ENCODE results near the gene RANGAP1.

RANGAP1 gene

GRCh38 chr22:41285820-41286638, at the start of gene RANGAP1:
Gene RANGAP1, minus strand, starts transcription at chr22:41286187. Its CDS starts 5,143 bp downstream, at chr22:41281044.
- DNase-seq (ENCODE audit: low spot score), result peak; percentile 97

GRCh38 chr22:41334951-41335635, 49.1 kb upstream of the RANGAP1 start:
- no peak for DNase-seq (ENCODE audit: low spot score)

- no peak for DNase-seq (ENCODE audit: low spot score)
Observed at GRCh38 chr22:41334215-41334614, 48.2 kb upstream of the RANGAP1 start.

GRCh38 chr22:41333806-41334205, 47.8 kb upstream of the RANGAP1 start:
- DNase-seq (ENCODE audit: low spot score), result no peak

- DNase-seq (ENCODE audit: low spot score), result no peak
Observed at GRCh38 chr22:41332217-41332939, 46.4 kb upstream of the RANGAP1 start.

GRCh38 chr22:41330169-41330568, 44.2 kb upstream of the RANGAP1 start:
- no peak for DNase-seq (ENCODE audit: low spot score)

GRCh38 chr22:41327124-41327523, 41.1 kb upstream of the RANGAP1 start:
- DNase-seq (ENCODE audit: low spot score), result no peak

- no peak for DNase-seq (ENCODE audit: low spot score)
Observed at GRCh38 chr22:41324821-41325528, 39.0 kb upstream of the RANGAP1 start.

GRCh38 chr22:41320416-41321240, 34.6 kb upstream of the RANGAP1 start:
- DNase-seq (ENCODE audit: low spot score), result no peak

- DNase-seq (ENCODE audit: low spot score), result no peak
Observed at GRCh38 chr22:41315586-41315985, 29.6 kb upstream of the RANGAP1 start.

- DNase-seq (ENCODE audit: low spot score), result no peak
Observed at GRCh38 chr22:41314821-41315220, 28.8 kb upstream of the RANGAP1 start.

GRCh38 chr22:41311487-41311886, 25.5 kb upstream of the RANGAP1 start:
- no peak for DNase-seq (ENCODE audit: low spot score)

GRCh38 chr22:41310336-41310735, 24.3 kb upstream of the RANGAP1 start:
- no peak for DNase-seq (ENCODE audit: low spot score)

GRCh38 chr22:41308544-41308947, 22.6 kb upstream of the RANGAP1 start:
- peak; percentile 67 for DNase-seq (ENCODE audit: low spot score)

GRCh38 chr22:41308054-41308453, 22.1 kb upstream of the RANGAP1 start:
- no peak for DNase-seq (ENCODE audit: low spot score)

- DNase-seq (ENCODE audit: low spot score), result no peak
Observed at GRCh38 chr22:41305646-41306045, 19.7 kb upstream of the RANGAP1 start.

GRCh38 chr22:41302811-41303210, 16.8 kb upstream of the RANGAP1 start:
- no peak for DNase-seq (ENCODE audit: low spot score)

GRCh38 chr22:41302021-41302767, 16.2 kb upstream of the RANGAP1 start:
- DNase-seq (ENCODE audit: low spot score), result peak; percentile 30

- DNase-seq (ENCODE audit: low spot score), result peak; percentile 99
Observed at GRCh38 chr22:41301085-41302020, 15.4 kb upstream of the RANGAP1 start, which contains the start of gene ZC3H7B. Gene ZC3H7B, plus strand, starts transcription at chr22:41301525. Its CDS starts 19,136 bp downstream, at chr22:41320661.
